ENCODE measurements around the gene FAHD1. TPM values are rescaled to one million over a fixed set of nuclear protein-coding genes. Genes with fewer than 3 reads are reported as not detected.
A peak's percentile ranks its signal among the peaks of the same experiment; 100 is the strongest.
"Not testable (repeated sequence)": the region's sequence is repeated elsewhere in the genome, so short reads cannot be mapped to it uniquely, and the experiment has no call there.

Gene FAHD1
- total RNA-seq, 1 experiment from 2014 or later = 64.9 TPM

- peak; percentile 8 for DNase-seq (ENCODE audit: low read depth)
Observed at GRCh38 chr16:1839554-1839953, 12.5 kb downstream of the FAHD1 start.

- no peak for DNase-seq (ENCODE audit: low read depth)
Observed at GRCh38 chr16:1845985-1846384, 19.0 kb downstream of the FAHD1 start.

DNA sequence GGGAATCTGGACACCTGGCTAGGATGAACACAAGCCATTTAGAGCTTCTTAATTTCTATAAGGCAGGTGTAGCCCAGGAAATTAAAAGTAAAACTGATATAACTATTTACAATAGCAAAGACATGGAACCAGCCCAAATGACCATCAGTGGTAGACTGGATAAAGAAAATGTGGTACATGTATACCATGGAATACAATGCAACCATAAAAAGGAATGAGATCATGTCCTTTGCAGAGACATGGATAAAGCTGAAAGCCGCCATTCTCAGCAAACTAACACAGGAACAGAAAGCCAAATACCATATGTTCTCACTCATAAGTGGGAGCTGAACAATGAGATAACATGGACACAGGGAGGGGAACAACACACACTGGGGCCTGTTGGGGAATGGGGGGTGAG is 19.4 kb downstream of the FAHD1 start:
- no peak for DNase-seq (ENCODE audit: low read depth)

GRCh38 chr16:1850981-1851380 is 24.0 kb downstream of the FAHD1 start:
- DNase-seq (ENCODE audit: low read depth) = no peak

DNA sequence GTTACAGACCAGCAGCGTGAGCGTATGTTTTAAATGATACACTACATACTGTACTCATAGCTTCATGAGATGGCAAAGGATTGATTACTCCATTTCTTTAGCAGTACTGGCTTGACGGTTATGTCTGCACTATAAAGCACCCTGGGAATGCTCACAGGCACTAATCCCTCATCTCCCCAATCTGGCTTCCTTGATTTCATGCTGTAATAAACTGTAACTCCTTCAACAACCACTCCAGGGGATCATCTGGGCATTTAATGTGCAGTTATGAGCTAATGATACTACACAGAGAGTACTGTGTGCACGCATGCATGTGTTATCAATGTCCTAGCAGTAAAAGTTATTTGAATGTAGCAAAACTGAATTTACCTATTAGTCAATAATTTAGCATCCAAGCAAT is 24.8 kb downstream of the FAHD1 start:
- no peak for DNase-seq (ENCODE audit: low read depth)

- no peak for DNase-seq (ENCODE audit: low read depth)
Observed at GRCh38 chr16:1857433-1858097, 30.6 kb downstream of the FAHD1 start.

DNA sequence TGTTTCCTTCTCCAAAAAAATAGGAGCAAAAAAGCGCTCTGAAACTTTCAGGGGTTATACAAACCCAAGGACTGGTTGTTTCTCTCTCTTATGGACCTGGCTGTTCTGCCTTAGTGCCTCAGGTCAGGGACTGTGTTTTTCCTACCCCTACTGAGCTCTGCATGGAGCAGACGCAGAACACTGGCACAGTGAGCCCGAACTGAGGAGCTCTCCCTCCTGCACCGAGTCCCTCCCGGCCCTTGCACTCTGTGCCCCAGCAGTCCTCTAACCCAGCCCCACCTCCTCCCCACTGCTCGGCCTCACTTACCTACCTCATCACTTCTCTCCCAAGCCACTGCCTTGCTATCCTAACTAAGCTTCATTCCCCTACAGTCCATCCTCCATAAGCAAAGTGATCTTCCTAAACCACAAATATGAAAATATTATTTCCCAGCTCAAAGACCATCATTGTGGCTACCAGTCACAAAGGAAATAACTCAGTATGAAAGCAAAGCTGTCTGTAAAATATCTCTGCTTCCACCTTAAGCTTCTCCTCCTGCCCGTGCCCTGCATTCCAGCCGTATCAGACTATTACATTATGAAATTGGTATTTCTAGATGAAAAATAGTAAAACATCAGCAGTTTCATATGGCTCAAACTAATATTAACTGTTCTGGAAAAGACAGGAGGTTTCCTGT is 31.3 kb downstream of the FAHD1 start:
- DNase-seq (ENCODE audit: low read depth) = no peak

DNA sequence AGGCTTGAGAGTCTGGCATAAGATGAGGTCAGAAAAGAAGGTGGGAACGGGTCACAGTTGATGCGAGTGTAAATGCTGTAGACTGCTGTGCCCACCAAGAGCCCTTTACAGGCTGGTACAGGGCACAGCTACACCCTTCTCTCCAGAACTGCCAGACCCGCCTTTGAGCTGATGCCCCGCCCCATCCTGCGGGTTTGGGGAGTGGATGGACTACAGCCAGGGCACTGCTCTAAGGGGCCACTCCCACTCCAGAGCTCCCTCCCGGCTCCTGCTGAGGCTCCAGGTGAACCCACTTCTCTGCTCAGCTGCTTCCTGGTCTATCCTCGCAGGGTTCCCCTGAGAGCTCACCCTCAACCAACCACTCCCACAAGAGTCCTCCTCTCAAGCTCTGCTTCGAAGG is 32.6 kb downstream of the FAHD1 start:
- DNase-seq (ENCODE audit: low read depth) = no peak

DNA sequence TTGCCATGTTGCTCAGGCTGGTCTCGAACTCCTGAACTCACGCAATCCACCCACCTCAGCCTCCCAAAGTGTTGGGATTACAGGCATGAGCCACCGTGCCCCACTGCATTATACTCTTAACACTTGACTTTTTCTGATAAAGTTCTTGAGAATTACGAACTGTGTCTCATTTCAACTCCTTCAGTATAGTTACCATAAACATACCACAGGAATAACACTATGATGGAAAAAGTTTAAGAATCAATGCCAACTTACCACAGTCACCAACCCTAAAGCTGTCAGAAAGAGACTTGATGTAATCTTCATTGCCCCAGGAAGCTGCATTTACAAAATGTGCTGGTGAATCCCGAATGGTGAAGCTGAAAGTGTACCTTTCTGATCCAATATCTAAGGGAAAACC is 34.7 kb downstream of the FAHD1 start:
- no peak for DNase-seq (ENCODE audit: low read depth)

DNA sequence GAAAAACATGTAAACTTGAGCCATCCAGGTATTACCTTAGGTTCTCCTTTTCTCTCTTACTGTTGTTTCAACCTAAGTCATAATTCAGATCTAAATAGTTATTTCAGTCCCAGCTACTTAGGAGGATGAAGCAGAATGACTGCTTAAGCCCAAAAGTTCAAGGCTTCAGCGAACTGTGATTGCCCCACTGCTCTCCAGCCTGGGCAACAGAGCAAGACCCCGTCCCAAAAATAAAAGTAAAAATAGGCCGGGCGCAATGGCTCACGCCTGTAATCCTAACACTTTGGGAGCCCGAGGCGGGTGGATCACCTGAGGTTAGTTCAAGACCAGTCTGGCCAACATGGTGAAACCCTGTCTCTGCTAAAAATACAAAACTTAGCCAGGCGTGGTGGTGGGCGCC is 35.4 kb downstream of the FAHD1 start:
- no peak for DNase-seq (ENCODE audit: low read depth)

DNA sequence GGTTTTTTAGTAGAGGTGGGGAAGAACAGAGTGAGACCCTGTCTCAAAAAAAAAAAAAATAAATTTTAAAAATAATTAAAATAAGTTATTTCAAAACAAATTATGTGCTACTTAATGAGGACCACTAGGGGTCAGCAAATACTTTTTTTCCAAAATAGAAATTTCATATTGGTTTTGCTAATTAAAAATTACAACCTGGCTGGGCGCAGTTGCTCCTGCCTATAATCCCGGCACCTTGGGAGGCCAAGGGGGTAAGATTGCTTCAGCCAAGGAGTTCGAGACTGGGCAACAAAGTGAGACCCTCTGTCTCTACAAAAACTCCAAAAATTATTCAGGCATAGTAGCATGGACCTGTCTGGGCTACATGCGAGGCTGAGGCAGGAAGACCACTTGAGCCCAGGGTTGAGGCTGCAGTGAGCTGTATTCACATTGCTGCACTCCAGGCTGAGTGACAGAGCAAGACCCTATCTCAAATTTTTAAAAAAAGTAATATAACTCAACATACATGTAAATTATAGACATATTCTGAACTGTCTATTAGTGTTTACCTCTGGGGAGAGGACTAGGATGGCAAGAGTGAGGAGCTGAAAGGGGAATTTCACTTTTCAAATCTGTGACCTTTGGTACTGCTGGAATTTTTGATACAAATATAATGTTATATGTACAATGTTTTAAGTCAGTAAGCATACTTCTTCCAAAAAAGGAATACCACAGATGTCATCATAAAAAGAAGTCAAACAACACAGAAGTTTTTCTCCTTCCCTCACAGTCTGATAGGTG is 36.9 kb downstream of the FAHD1 start:
- DNase-seq (ENCODE audit: low read depth) = peak; percentile 35

DNA sequence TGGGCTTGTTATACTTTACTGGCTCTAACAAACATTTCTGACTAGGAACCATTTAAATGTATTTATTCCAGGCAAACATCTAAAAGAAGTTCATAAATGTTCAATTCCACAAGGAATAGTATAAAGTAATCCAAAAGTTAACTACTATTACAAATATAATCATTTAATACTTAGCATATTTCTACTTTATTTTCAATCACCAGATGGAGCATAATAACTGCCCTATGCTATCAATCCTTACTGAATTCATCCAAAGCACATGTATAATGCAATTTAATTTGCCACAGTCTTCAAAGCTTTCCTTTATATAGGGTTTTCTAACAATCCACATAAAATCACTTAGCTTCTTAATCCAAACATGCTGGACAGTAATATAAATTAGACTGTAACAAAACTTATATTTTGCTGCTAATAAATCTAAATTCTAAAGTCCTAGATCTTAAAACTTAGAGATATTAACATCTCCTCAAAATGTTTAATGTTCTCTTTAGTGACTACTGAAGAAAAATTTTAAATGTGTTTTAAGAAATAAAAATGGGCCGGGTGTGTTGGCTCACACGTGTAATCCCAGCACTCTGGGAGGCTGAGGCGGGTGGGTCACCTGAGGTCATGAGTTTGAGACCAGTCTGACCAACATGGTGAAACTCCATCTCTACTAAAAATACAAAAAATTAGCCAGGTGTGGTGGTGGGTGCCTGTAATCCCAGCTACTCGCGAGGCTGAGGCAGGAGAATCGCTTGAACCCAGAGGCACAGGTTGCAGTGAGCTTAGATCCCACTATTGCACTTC is 39.1 kb downstream of the FAHD1 start:
- DNase-seq (ENCODE audit: low read depth) = no peak

- DNase-seq (ENCODE audit: low read depth) = peak; percentile 54
Observed at GRCh38 chr16:1870365-1871082, 43.5 kb downstream of the FAHD1 start.

DNA sequence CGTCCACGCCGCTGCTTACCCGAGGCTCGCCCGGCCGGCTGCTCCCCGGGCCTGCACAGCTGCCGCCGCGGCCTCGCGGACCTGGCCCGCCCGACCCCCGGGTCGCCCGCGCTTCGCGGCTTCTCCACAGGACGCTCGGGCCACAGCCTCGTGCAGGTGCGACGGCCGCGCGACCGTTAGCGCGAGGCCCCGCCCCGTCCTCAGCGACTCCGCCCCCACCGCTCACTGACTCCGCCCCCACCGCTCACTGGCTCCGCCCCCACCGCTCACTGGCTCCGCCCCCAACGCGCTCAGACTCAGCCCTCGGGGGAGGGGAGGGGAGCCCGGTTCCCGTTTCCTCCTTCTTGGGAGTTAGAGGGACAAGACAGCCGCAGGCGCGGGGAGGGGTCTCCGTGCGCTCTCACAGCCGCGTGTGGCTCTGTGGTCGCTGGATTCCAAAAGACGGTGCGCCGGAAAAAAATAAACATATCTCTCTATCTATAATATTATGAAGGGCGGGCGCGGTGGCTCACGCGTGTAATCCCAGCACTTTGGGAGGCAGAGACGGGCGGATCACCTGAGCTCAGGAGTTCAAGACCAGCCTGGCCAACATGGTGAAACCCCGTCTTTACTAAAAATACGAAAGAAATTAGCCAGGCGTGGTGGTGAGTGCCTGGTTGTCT is 45.1 kb downstream of the FAHD1 start, which contains the start of gene MEIOB:
MEIOB (minus strand) TSS at position 191 of the 662 bp plus-strand sequence. CDS start 3,989 bp downstream, outside the sequence.
- no peak for DNase-seq (ENCODE audit: low read depth)

GRCh38 chr16:1874854-1875253 is 47.8 kb downstream of the FAHD1 start:
- DNase-seq (ENCODE audit: low read depth) = peak; percentile 9

GRCh38 chr16:1876066-1876465 is 49.1 kb downstream of the FAHD1 start:
- DNase-seq (ENCODE audit: low read depth) = not testable (repeated sequence)

GRCh38 chr16:1876468-1876867 is 49.5 kb downstream of the FAHD1 start:
- DNase-seq (ENCODE audit: low read depth) = no peak

GRCh38 chr16:1877089-1877488 is 50.1 kb downstream of the FAHD1 start:
- DNase-seq (ENCODE audit: low read depth) = no peak

- no peak for DNase-seq (ENCODE audit: low read depth)
Observed at GRCh38 chr16:1877804-1878203, 50.8 kb downstream of the FAHD1 start.

DNA sequence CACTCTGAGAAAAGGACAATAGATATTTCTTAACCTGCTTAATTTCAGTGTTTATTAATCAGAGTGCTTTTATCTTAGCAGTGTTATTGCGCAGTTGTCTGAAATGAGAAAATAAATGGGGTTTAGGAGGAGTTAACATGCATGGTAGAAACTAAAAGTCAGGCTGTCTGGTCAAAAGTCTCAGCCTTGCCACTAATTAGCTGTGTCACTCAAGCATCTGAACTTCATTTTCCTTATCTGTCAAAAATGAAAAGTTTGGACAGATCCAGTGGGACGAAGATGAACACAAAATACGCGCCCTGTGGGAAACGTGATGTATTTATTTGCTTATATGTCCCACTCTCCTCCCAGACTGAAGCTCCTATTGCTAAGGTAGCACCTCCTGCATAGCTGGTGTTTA is 51.2 kb downstream of the FAHD1 start:
- DNase-seq (ENCODE audit: low read depth) = no peak
